Colon (tissue), 2 donors: Measurements from ENCODE around the gene MADD.
"Not testable (repeated sequence)": the region's sequence is repeated elsewhere in the genome, so short reads cannot be mapped to it uniquely, and the experiment has no call there.

Experiments
- FAIRE-seq: peaks from 2 replicates; lab custom pipeline; 2012; peaks lifted over from hg19 to GRCh38; lab: Jason Lieb, UNC
- donor health status: control.
- donor health status: control.

Gene MADD

DNA sequence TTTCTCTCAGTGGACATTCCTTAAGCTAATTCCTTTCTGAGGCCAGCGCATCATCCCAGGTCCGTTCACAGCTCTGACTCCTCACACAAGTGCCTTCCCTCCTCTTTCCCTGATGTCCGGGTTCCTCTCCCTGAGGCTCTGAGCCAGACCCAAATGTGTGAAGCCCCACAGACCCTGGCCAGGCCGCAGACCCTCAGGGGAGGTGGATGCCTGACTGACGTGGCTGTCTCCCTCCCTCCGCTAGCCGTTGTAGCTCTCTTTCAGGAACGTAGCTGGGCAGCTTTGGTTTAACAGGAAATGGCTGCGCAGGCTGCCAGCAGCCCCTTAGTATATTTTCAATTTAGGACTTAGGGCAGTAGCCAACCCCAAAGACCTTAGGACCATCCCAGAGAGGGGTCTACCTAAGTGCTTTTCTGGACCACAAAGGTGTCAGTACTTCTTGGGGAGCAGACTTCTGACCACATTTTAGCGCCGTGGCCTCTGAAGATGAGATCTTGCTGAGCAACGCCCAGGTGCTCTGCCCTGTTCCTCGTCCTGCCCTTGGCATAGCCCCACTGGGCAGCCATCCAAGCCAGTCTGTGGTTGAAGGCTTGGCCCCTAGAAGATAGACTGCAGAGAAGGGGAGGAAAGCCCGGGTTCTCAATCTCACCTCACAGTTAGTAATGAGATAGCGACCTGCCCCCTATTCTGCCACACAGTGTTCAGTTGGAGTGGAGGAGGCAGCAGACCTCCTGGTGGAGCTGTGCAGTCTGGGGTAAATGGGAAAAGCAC is 55.5 kb downstream of the MADD start:
- FAIRE-seq = no peak

DNA sequence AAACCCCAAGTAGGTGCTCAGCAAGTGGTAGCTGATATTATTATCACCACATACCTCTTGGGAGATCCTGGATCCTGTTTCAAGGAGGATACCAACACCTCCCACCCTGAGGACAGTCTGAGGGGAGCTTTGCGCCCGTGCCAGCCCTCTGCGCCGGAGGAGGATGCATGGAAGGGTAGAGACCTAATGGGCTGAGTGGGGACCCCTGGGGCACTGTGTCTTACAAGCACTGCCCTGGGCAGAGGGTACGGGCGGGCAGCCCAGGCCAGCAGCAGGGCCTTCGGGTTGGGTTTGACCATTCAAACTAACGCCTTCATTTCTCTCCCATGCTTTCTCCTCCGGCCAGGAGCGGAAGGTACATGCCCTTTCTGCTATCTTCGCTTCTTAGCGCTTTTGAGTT is 56.3 kb downstream of the MADD start:
- no peak for FAIRE-seq

DNA sequence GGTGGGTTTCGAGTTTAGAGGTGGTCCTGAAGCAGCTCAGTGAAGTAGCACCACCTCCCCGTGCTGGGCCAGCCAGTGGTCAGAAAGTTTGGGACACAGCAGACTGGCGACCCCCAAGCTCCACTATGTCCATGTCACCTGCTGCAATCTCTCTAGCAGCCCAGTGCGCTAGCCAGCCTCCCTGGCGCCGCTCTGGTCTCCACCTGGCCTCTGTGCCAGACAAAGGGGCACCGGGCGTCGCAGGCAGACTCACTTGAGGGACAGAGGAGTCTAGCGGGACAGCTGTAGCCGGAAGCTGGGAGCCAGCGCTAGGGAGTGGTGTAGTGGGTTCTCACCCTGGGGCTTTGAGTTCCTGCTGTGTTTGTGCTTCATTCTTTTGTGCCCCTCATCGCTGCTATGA is 57.1 kb downstream of the MADD start:
- FAIRE-seq = no peak

DNA sequence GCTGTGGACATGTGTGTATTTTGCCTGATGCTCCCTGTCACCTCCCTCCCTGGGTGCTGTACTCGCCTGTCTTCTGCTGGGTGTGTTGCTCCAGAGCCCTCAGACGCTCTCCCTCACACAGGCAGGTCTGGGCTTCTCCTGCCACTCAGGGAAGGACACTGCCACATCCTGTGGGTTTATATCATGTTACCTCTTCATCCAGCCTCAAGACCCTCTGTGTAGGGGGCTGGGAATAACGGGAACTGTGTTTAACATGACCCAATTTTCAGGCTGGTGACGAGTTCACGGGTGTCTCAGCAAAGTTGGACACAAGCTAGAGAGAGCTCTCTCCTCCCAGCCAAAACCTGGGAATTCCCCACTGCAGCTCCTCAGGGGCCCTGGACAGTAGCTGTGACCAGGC is 58.0 kb downstream of the MADD start:
- no peak for FAIRE-seq

DNA sequence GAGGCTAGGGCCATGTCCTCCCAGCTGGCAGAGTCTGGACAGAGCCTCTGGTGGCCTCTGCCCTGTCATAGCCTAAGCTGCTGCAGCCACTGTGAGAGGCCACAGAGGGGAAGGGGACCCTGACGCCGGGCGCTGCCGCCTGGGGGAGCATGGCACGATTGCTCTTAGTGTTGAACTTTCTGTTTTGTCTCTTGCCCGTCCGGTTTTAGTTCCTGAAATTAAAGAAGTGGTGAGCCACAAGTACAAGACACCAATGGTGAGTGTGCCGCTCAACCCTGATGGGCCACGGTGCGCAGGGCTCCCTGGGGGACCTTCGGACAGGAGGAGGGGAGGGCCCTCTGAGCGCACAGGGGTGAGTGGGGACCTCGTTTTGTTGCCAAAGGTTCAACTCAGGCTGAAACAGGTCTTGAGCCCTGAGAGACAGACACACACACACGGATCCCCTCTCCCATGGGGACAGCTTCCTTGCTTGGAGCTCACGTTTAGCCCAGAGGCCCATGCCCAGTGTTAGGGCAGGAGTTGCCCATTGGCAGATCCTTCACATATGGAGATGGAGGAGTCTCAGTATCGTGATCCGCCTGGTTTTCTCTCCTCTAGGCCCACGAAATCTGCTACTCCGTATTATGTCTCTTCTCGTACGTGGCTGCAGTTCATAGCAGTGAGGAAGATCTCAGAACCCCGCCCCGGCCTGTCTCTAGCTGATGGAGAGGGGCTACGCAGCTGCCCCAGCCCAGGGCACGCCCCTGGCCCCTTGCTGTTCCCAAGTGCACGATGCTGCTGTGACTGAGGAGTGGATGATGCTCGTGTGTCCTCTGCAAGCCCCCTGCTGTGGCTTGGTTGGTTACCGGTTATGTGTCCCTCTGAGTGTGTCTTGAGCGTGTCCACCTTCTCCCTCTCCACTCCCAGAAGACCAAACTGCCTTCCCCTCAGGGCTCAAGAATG is 58.8 kb downstream of the MADD start:
- FAIRE-seq = no peak

DNA sequence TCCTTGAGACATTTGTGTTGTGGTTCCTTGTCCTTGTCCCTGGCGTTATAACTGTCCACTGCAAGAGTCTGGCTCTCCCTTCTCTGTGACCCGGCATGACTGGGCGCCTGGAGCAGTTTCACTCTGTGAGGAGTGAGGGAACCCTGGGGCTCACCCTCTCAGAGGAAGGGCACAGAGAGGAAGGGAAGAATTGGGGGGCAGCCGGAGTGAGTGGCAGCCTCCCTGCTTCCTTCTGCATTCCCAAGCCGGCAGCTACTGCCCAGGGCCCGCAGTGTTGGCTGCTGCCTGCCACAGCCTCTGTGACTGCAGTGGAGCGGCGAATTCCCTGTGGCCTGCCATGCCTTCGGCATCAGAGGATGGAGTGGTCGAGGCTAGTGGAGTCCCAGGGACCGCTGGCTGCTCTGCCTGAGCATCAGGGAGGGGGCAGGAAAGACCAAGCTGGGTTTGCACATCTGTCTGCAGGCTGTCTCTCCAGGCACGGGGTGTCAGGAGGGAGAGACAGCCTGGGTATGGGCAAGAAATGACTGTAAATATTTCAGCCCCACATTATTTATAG is 59.6 kb downstream of the MADD start:
- FAIRE-seq = no peak

DNA sequence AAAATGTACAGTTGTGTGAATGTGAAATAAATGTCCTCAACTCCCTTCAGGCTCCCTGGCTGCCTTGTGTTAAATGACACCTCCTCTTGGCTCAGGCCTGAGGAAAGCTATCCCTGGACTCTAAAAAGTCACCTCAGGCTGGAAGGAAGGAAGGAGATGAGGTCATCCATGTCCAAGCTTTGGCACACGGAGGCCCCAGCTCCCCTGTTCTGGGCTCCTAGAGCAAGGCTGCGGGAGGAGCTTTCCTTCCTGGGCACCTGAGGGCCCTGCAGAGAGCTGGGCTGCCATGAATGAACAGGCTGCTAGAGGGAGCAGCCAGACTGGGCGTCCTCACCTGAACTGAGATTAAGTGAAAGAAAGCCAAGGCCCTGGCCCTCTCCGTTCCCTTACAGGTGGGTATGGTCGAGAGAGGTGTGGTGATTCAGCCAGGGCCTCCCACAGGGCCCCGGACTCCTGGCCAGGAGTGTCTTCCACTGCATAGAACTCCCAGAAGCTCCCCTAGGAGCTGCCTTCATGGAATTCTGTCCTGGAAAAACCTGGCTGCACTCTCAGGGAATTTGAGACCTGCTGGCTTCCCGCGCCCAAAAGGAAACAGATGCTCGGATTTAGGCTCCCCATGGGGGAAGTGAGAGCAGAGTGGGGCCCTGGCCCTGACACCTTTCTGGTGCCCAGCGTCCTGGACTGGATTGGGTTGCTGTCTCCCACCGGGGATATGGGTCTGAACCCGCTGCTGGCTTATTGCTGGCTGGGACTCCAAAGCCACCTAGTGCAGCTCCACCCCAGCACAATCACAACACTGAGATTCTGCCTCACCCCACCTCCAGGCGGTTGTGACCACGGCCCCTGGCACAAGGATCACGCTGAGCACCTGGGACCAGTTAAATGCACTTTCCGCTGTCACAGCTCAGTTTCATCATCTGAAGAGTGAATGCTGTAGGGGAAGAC is 60.3 kb downstream of the MADD start:
- no peak for FAIRE-seq

DNA sequence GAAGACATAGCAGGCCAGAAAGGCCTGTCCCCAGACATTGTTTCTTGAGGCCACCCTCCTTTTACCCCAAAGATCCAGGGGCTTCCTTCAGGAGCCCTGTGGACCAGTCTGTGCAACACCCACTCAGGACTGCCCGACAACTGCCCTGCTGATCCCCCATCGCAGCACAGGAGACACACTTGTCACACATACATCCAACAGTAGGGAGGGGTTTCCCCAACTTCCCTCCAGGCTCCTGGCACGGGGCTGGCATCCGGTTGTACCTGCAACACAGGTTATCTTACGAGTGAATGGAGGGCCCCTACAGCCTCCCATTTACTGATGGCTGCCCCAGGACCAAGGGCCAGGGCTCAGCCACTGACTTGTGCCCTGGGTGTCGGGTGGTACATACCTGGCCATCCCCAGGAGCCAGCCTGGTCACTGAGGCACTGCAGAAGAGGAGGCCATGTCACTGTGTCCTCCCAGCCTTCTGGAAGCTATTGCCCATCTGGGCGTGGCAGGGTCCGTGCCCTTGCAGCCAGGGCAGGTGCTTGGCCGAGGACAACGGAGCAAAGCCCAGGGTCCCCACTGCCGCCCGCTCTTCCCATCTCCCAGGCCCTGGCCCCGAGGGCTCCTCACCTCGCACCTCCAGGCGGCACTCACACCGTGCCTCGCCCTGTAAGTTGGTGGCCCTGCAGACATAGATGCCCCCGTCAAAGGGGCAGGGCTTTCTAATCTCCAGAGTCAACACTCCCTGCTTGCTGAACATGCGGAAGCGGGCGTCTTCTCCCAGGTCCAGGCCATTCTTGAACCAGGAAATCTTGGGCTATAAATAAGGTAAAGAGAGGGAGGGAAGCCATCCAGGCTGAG is 61.7 kb downstream of the MADD start:
- FAIRE-seq = no peak

DNA sequence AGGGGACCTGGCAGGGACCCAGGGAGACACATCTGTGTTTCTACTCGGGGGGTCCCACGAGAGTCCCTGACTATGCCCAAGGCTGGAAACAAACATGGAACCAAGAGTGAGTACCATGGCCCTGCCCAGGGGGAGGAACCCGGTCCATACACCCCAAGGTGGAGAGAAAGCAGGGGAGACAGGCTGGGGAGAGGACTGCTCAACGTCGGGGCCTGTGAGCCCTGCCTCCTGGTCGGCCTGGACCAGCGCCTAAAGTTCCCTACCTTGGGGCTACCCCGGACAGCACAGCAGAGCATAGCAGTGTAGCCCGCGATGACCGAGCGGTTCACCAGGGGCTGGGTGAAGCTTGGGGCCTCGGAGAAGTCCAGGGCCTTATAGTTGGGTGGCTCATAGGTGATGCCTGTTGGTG is 62.4 kb downstream of the MADD start:
- no peak for FAIRE-seq

DNA sequence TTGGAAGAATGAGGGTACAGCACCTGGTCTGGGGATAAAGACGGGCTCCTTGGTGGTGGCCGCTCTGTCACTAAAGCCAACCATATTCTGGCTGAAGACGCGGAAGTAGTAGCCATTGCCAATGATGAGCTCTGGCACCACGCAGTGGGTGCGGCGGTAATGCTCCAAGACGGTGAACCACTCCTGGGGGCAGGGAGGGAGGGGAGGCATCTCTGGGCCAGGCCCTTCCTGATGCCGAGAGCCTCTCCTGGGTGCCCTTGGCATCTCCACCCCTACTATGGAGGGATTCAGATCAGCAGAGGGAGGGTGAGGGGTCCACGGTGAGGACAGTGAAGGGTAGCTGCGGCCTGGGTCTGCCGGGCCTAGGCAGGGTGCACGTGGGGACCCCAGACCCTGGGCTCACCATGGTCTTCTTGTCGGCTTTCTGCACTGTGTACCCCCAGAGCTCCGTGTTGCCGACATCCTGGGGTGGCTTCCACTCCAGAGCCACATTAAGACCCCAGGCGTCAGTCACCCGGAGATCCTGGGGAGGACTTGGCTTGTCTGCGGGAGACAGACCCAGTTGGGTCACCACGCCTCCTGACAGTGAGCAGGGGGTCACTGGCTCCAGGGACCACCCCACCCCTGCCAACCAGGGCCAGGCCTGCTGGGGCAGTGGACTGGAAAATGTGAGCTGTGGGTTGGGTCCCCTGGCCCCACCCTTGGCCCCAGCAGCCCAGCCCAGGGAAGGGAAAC is 63.0 kb downstream of the MADD start:
- no peak for FAIRE-seq

DNA sequence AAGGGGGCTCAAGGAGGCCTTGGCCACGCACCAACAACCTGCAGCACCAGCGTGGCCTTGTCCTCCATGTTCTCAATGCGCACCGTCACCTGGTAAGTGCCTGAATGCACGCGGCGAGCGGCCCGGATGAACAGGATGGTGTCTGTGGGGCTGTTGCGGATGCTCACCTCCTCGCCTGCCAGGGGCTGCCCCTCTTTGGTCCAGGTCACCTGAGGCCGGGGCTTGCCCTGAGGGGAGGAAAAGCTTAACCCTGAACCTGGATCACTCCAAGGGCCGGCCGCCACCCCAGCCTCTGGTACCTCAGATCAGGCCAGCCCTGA is 63.6 kb downstream of the MADD start:
- FAIRE-seq = no peak

DNA sequence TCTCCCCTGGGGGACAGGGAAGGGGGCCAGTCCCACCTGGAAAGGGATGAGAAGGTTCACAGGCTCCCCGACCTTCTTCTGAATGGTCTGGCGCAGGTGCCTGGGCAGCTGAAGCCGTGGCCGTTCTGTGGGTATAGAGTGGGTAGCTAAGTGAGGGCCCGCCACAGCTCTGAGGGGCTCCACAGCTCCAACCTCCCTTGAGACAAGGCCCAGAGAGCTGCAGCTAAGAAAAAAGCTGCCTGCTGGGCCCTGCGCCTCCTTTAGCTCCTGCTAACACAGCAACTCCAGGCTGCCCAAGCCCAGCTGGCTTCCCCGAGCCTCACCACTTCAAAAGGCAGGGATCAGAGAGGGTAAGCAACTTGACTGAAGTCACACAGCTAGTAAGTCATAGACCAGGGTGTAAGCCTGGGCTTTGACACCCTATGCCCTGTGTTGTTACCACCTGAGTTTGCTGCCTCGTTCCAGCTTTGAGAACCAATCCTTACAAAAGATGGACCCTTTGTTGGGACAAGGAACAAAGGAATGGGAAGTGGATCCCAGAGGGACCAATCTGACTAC is 64.0 kb downstream of the MADD start:
- FAIRE-seq = no peak

DNA sequence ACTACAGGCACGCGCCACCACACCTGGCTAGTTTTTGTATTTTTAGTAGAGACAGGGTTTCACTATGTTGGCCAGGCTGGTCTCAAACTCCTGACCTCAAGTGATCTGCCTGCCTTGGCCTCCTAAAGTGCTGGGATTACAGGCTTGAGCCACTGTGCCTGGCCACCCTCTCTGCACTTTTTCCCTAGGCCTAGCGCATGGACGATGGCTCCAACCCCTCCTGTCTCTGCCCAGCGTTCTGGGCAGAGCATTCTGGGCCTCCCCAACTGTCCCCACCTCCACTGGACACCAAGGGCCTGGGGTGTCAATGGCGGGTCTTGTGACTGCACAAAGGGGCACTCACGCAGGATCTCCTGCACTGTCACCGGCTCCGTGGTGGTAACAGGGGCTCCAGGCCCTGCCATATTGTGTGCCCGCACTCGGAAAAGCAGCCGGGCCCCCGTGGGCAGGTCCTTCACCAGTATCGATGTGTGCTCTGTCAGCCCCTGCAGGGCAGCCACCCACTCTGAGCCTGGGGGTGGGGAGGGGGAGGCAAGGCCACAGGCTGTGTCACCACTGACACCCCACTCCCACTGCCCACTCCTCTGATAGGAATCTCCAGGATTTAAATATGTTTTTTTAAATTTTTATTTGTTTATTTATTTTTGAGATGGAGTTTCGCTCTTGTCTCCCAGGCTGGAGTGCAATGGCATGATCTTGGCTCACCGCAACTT is 64.9 kb downstream of the MADD start:
- not testable (repeated sequence) for FAIRE-seq

DNA sequence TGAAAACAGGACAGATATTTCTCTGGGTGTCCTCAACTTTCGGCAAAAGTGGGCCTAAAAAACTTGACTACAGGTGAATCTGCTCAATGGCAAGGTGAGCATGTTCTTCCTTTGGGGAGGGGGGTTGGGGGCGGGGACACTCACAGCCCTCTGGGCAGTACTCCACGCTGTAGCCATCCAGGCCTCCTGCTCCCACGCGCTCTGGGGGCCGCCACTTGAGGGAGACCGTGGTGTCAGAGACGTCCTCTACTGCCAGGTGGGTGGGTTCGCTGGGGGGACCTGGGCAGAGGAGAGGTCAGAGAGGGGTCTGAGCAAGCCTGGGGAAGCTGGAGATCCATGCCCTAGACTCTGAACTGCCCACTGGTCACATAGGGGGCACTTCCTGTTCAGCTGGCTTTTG is 65.8 kb downstream of the MADD start:
- no peak for FAIRE-seq

DNA sequence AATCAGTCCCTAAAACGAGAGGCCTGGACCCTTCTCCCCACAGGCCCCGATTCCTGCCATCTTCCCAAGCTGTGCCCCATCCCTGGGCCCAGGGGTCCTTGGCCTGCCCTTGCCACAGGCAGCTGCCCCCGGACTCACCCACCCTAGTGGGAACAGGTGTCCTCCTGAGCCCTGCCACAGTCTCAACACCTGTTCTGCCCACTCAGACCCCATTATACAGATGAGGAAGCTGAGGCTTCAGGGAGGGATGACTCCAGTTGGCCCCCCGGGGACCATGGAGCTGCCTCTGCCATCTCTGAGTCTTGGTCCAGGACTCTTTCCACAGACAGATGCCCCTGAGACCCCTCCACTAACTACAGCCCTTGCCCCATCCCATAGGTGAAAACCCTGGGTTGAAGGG is 66.7 kb downstream of the MADD start:
- no peak for FAIRE-seq

DNA sequence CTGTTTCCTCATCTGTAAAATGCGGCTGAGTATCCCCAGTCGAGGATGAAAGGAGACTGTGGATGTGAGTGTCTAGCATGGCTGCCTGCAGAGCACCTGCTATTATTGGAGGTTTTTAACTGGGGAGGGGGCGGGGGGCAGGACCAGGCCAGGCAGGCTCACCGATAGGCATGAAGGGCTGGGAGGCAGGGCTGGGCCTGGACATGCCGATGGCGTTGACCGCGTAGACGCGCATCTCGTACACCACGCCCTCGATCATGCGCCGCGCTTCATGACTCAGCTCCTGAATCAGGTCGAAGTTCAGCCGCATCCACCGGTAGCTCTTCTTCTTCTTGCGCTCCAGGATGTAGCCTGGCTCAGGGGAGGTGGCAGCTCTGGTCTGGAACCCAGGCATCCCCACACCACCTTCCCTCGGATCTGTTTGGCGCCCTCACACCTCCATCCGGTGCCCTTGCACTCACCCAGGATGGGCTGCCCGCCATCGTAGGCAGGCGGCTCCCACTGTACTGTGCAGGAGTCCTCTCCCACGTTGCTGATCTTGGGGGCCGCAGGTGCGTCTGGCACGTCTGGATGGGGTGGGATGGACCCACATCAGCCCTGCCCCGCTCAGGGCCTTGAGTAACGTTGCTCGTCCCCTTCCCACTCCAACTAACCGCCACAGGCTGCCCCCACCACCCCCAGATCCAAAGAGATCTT is 67.4 kb downstream of the MADD start:
- FAIRE-seq = no peak

DNA sequence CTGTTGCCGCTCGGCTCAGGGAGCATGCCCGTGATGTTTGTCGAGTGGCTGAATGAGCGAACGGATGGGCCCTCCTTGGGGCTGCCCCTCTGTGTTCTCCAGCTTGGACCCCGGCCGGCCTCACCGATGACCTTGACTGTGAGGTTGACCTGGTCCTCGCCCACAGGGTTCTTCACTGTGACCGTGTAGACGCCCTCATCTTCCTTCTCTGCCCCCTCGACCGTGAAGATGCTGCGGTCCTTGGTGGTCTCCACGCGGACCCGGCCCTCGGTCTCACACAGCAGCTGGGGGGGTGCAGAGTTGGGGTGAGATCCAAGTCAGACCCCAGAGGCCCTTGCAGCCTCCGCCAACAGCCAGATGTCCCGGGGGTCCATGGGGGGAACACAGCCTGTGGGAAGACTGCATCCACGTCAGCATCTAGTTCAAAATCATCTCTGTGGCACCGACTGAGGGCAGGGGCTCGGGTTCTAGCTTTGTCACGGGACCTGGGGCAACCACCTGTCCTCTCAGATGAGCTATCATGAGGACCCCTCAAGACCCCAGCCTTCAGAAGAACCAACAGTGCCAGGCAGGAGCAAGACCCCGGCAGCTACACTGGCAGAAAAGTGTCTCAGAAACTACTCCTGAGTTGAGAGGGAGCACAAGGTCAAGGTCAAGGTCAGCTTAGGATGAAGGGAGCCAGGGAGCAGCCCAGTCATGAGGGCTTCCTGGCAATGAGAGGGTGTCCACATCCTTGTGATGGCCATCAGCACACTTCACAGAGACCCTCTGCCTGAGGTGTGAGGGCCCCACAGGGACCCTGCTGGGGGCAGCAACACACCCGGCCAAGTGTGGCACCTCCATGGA is 68.7 kb downstream of the MADD start:
- FAIRE-seq = no peak

DNA sequence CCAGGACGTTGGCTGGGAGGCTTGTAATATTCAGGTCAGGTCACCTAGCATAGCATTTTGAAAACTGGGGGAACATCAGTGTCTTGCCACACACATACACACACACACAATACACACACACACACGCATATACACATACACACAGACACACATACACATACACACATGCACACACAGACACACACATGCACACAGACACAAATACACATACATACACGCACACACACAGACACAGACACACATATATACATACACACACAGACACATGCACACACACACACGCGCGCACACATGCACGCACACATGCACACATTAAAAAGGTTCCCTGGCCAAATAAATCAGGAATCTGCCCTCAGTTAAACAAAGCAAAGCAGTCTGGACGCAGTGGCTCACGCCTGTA is 70.1 kb downstream of the MADD start:
- no peak for FAIRE-seq
